ENCODE measurements around the gene NRXN3. TPM values are rescaled to one million over a fixed set of nuclear protein-coding genes. Genes with fewer than 3 reads are reported as not detected.

The NRXN3 gene
- total RNA-seq, 1 experiment from 2014 or later = not detected

DNA sequence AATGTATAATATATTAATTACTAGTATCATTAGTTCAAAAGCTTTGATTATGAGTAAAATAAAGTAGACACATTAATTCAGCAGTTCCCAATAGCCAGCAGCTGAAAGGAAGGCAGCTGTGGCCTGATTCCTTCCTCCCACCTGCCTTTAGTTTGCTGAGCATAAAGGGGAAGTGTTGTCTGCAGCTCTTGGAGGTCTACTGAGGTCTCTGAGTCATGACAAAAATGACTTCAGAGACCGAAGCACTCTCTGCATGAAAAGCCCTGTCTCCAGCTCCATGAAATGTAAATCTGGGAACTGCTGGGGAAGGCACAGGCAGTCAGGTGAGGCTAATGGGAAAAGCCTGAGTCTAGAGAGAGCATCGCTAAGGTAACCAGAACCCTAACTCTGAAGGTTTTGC, 165.4 kb downstream of the NRXN3 start:
- no peak for DNase-seq
- TF ChIP-seq, protein P1, sequence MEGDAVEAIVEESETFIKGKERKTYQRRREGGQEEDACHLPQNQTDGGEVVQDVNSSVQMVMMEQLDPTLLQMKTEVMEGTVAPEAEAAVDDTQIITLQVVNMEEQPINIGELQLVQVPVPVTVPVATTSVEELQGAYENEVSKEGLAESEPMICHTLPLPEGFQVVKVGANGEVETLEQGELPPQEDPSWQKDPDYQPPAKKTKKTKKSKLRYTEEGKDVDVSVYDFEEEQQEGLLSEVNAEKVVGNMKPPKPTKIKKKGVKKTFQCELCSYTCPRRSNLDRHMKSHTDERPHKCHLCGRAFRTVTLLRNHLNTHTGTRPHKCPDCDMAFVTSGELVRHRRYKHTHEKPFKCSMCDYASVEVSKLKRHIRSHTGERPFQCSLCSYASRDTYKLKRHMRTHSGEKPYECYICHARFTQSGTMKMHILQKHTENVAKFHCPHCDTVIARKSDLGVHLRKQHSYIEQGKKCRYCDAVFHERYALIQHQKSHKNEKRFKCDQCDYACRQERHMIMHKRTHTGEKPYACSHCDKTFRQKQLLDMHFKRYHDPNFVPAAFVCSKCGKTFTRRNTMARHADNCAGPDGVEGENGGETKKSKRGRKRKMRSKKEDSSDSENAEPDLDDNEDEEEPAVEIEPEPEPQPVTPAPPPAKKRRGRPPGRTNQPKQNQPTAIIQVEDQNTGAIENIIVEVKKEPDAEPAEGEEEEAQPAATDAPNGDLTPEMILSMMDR (IDR thresholded peaks at IDR 0.05; ENCODE audit: unreplicated experiment) = no peak
- H3K36me3 Mint-ChIP-seq (ENCODE audit: insufficient read depth, unreplicated experiment) = no peaks in the 10 kb centered on the region
- intact Hi-C loops (cut with micrococcal nuclease; ENCODE audit: unreplicated experiment) = no loop called here
- peaks cover 54% of the 10 kb centered on the region for H3K27me3 Mint-ChIP-seq (ENCODE audit: unreplicated experiment)
- no peaks in the 10 kb centered on the region for H3K9me3 Mint-ChIP-seq (ENCODE audit: low read depth, unreplicated experiment)
- CTCF ChIA-PET = no interaction called here
- no TSS peak for BruUV-seq (replicated peaks)
- H3K4me3 Mint-ChIP-seq (ENCODE audit: low read depth, unreplicated experiment) = no peak overlapping the region
- H3K27ac Mint-ChIP-seq (ENCODE audit: unreplicated experiment) = no peak overlapping the region
- H3K4me1 Mint-ChIP-seq (ENCODE audit: low read depth, unreplicated experiment) = no peaks in the 10 kb centered on the region

GRCh38 chr14:78340250-78340649, 170.1 kb downstream of the NRXN3 start:
- H3K9me3 Mint-ChIP-seq (ENCODE audit: low read depth, unreplicated experiment) = no peaks in the 10 kb centered on the region
- BruUV-seq (replicated peaks) = no TSS peak
- CTCF ChIA-PET = no interaction called here
- no peak overlapping the region for H3K27ac Mint-ChIP-seq (ENCODE audit: unreplicated experiment)
- TF ChIP-seq, protein P1 (IDR thresholded peaks at IDR 0.05; ENCODE audit: unreplicated experiment) = no peak
- intact Hi-C loops (cut with micrococcal nuclease; ENCODE audit: unreplicated experiment) = no loop called here
- peaks cover 55% of the 10 kb centered on the region for H3K27me3 Mint-ChIP-seq (ENCODE audit: unreplicated experiment)
- H3K36me3 Mint-ChIP-seq (ENCODE audit: insufficient read depth, unreplicated experiment) = no peaks in the 10 kb centered on the region
- H3K4me3 Mint-ChIP-seq (ENCODE audit: low read depth, unreplicated experiment) = no peak overlapping the region
- no peaks in the 10 kb centered on the region for H3K4me1 Mint-ChIP-seq (ENCODE audit: low read depth, unreplicated experiment)
- no peak for DNase-seq

- Mint-ChIP-seq H3K27ac (ENCODE audit: unreplicated experiment) (no peak overlapping the region), H3K36me3 (ENCODE audit: insufficient read depth, unreplicated experiment) (no peaks in the 10 kb centered on the region), H3K27me3 (ENCODE audit: unreplicated experiment) (peaks cover 69% of the 10 kb centered on the region), H3K4me1 (ENCODE audit: low read depth, unreplicated experiment) (no peaks in the 10 kb centered on the region), H3K9me3 (ENCODE audit: low read depth, unreplicated experiment) (no peaks in the 10 kb centered on the region), H3K4me3 (ENCODE audit: low read depth, unreplicated experiment) (no peak overlapping the region)
- CTCF ChIA-PET = no interaction called here
- no peak for DNase-seq
- intact Hi-C loops (cut with micrococcal nuclease; ENCODE audit: unreplicated experiment) = no loop called here
- BruUV-seq (replicated peaks) = no TSS peak
- TF ChIP-seq, protein P1 (IDR thresholded peaks at IDR 0.05; ENCODE audit: unreplicated experiment) = no peak
Observed at GRCh38 chr14:78341827-78342389, 171.7 kb downstream of the NRXN3 start.

- intact Hi-C loops (cut with micrococcal nuclease; ENCODE audit: unreplicated experiment) = no loop called here
- Mint-ChIP-seq H3K9me3 (ENCODE audit: low read depth, unreplicated experiment) (no peaks in the 10 kb centered on the region), H3K27me3 (ENCODE audit: unreplicated experiment) (peaks cover 69% of the 10 kb centered on the region), H3K27ac (ENCODE audit: unreplicated experiment) (no peak overlapping the region), H3K4me3 (ENCODE audit: low read depth, unreplicated experiment) (no peak overlapping the region), H3K36me3 (ENCODE audit: insufficient read depth, unreplicated experiment) (no peaks in the 10 kb centered on the region), H3K4me1 (ENCODE audit: low read depth, unreplicated experiment) (no peaks in the 10 kb centered on the region)
- no TSS peak for BruUV-seq (replicated peaks)
- DNase-seq = no peak
- TF ChIP-seq, protein P1 (IDR thresholded peaks at IDR 0.05; ENCODE audit: unreplicated experiment) = no peak
- CTCF ChIA-PET = no interaction called here
Observed at GRCh38 chr14:78342879-78343278, 172.7 kb downstream of the NRXN3 start.
